Neural cell (in vitro differentiated cells): Measurements from ENCODE around the gene NFE2. TPM values are rescaled to one million over a fixed set of nuclear protein-coding genes. Genes with fewer than 3 reads are reported as not detected.

ENCODE experiments used
- H2AFZ ChIP-seq: fragments of 200-600, 300-800 bp; sonication (generic), shearing (Covaris generic); 2 replicates; pipeline ENCODE4 v1.6.0; 2014; ENCODE audit warnings: low read depth, mild to moderate bottlenecking, antibody characterized with exemption, low read length, moderate library complexity
- H3F3A ChIP-seq: fragments of 200-600 bp; shearing (Covaris generic); 2 replicates; pipeline ENCODE4 v1.6.1; 2016; ENCODE audit warnings: mild to moderate bottlenecking, moderate library complexity, mixed read lengths, antibody characterized with exemption, low read length; ENCODE audit not compliant: insufficient read depth, poor library complexity, severe bottlenecking
- H3K27ac ChIP-seq: fragments of 200-600, 300-800 bp; sonication (generic), shearing (Covaris generic); 2 replicates; pipeline ENCODE4 v1.5.1; 2014; ENCODE audit warnings: mild to moderate bottlenecking, low read length, moderate library complexity
- H3K27me3 ChIP-seq: fragments of 300-800, 200-600 bp; sonication (generic), shearing (Covaris generic); 2 replicates; pipeline ENCODE4 v1.6.0; 2014; ENCODE audit warnings: mild to moderate bottlenecking, low read depth, low read length, moderate library complexity; ENCODE audit not compliant: insufficient read depth
- H3K36me3 ChIP-seq: fragments of 300-800, 200-600 bp; sonication (generic), shearing (Covaris generic); 2 replicates; pipeline ENCODE4 v1.5.1; 2014; ENCODE audit warnings: mild to moderate bottlenecking, antibody characterized with exemption, low read length, moderate library complexity; ENCODE audit not compliant: insufficient read depth
- H3K4me2 ChIP-seq: fragments of 300-800, 200-600 bp; sonication (generic), shearing (Covaris generic); 2 replicates; pipeline ENCODE4 v1.6.0; 2014; ENCODE audit warnings: mild to moderate bottlenecking, low read length
- H3K4me3 ChIP-seq: fragments of 300-800, 200-600 bp; sonication (generic), shearing (Covaris generic); 2 replicates; pipeline ENCODE4 v1.5.1; 2014; ENCODE audit warnings: mild to moderate bottlenecking, low read length, moderate library complexity
- H3K79me2 ChIP-seq: fragments of 200-600 bp; shearing (Covaris generic); replicated peaks from 2 replicates; pipeline ENCODE4 v1.6.0; 2014; ENCODE audit warnings: mild to moderate bottlenecking, low read length, moderate library complexity; ENCODE audit not compliant: insufficient read depth
- H3K9ac ChIP-seq: fragments of 300-800, 200-600 bp; sonication (generic), shearing (Covaris generic); 2 replicates; pipeline ENCODE4 v1.6.1; 2016; ENCODE audit warnings: mild to moderate bottlenecking, low read length, mixed read lengths
- H3K9me2 ChIP-seq: fragments of 200-600 bp; shearing (Covaris generic); 2 replicates; pipeline ENCODE4 v1.6.1; 2016; ENCODE audit warnings: mild to moderate bottlenecking, low read length, mixed read lengths; ENCODE audit not compliant: insufficient read depth
- H3K9me3 ChIP-seq: fragments of 200-600, 300-800 bp; sonication (generic), shearing (Covaris generic); 2 replicates; pipeline ENCODE4 v1.6.1; 2016; ENCODE audit warnings: mild to moderate bottlenecking, mixed run types, low read length, moderate library complexity, mixed read lengths
- H4K20me1 ChIP-seq: fragments of 200-600 bp; shearing (Covaris generic); 2 replicates; pipeline ENCODE4 v1.6.1; 2016; ENCODE audit warnings: mild to moderate bottlenecking, mixed run types; ENCODE audit not compliant: insufficient read depth
- EP300 ChIP-seq: fragments of 450-650 bp; conservative IDR thresholded peaks from 2 replicates; pipeline ENCODE4 v1.6.1; 2014; ENCODE audit warnings: antibody characterized with exemption, mild to moderate bottlenecking, moderate library complexity; ENCODE audit not compliant: poor library complexity, severe bottlenecking
- EZH2 ChIP-seq: fragments of 200-600, 300-800 bp; shearing (Covaris generic), sonication (generic); IDR thresholded peaks from 2 replicates; pipeline ENCODE4 v1.6.1; 2014; ENCODE audit warnings: antibody characterized with exemption, low read length, borderline replicate concordance, mild to moderate bottlenecking; ENCODE audit not compliant: insufficient read depth, poor library complexity, severe bottlenecking
- MXI1 ChIP-seq: fragments of 450-650 bp; conservative IDR thresholded peaks from 2 replicates; pipeline ENCODE4 v1.6.1; 2014; ENCODE audit warnings: antibody characterized with exemption, mild to moderate bottlenecking; ENCODE audit not compliant: poor library complexity, severe bottlenecking
- POLR2AphosphoS5 ChIP-seq: IDR thresholded peaks from 2 replicates; pipeline ENCODE4 v1.6.1; 2012
- RAD21 ChIP-seq: fragments of 450-650 bp; conservative IDR thresholded peaks from 2 replicates; pipeline ENCODE4 v1.6.1; 2014; ENCODE audit warnings: antibody characterized with exemption, mild to moderate bottlenecking, moderate library complexity
- SMC3 ChIP-seq: fragments of 450-650 bp; conservative IDR thresholded peaks from 2 replicates; pipeline ENCODE4 v1.6.1; 2014; ENCODE audit warnings: antibody characterized with exemption, mild to moderate bottlenecking, moderate library complexity; ENCODE audit not compliant: poor library complexity
- TAF1 ChIP-seq: IDR thresholded peaks from 2 replicates; pipeline ENCODE4 v1.6.1; 2012; ENCODE audit warnings: low read depth
- polyA plus RNA-seq: library from polyadenylated mRNA; depleted of rRNA; stranded (reverse); fragments of >200 nt; gene quantifications from 2 replicates; pipeline ENCODE4 v1.2.3, GENCODE V29; 2014
- TF ChIP-seq, protein P1 (sequence below): fragments of 450-650 bp; IDR thresholded peaks from 2 replicates; pipeline ENCODE4 v1.5.1; 2014; ENCODE audit warnings: antibody characterized with exemption, mild to moderate bottlenecking, moderate library complexity; ENCODE audit not compliant: poor library complexity, severe bottlenecking
- TF ChIP-seq, protein P2 (sequence below): IDR thresholded peaks from 2 replicates; pipeline ENCODE4 v1.6.1; 2012; ENCODE audit warnings: borderline replicate concordance

Gene NFE2
- polyA plus RNA-seq, 1 donor from 2014 or later, result not detected

DNA sequence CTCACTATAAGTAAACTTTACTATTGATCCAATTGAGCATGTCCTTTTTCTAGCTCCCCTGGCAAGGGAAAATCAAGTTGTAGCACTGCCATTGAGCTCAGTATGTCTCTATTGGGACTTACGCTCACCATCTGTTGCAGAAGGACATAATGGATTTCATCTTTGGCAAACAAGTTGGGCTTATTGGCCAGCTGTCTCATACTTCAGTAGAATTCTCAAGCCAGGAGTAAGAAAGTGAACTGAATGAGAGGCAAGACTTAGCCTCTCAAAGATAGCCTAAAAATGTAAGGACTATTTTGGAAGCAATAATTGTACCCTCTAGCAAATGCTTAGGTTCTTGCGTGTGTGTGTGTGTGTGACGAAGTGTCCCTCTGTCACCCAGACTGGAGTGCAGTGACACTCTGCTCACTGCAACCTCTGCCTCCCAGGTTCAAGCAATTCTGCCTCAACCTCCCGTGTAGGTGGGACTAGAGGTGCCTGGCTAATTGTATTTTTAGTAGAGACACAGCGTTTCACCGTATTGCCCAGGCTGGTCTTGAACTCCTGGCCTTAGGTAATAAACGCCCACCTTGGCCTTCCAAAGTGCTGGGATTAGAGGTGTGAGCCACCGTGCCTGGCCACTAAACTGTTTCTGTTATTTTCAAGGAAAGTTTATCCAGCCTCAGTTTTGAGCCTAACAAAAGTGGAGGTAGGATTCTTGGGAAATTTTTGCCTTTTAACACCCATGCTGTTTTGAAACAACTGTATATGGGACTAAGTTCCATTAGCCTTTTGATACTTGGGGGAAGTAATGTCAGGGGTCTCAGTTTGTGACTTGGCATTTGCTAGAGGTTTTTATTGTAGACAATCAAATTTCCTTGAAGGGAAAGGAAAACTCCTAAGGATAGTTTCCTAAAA, 13.3 kb downstream of the NFE2 start:
- H3K9me2 ChIP-seq, result no peaks in the 10 kb centered on the region
- peaks cover 27% of the 10 kb centered on the region for H4K20me1 ChIP-seq
- no peaks in the 10 kb centered on the region for H3K9me3 ChIP-seq
- H3K4me3 ChIP-seq, result no peak overlapping the region
- H2AFZ ChIP-seq, result no peak overlapping the region
- H3K27me3 ChIP-seq, result no peaks in the 10 kb centered on the region
- H3K79me2 ChIP-seq, result peaks cover 19% of the 10 kb centered on the region
- no peak overlapping the region for H3K9ac ChIP-seq
- TF ChIP-seq EP300, result no peak
- no peak for TF ChIP-seq TAF1
- TF ChIP-seq POLR2AphosphoS5, result no peak
- TF ChIP-seq, protein P1, sequence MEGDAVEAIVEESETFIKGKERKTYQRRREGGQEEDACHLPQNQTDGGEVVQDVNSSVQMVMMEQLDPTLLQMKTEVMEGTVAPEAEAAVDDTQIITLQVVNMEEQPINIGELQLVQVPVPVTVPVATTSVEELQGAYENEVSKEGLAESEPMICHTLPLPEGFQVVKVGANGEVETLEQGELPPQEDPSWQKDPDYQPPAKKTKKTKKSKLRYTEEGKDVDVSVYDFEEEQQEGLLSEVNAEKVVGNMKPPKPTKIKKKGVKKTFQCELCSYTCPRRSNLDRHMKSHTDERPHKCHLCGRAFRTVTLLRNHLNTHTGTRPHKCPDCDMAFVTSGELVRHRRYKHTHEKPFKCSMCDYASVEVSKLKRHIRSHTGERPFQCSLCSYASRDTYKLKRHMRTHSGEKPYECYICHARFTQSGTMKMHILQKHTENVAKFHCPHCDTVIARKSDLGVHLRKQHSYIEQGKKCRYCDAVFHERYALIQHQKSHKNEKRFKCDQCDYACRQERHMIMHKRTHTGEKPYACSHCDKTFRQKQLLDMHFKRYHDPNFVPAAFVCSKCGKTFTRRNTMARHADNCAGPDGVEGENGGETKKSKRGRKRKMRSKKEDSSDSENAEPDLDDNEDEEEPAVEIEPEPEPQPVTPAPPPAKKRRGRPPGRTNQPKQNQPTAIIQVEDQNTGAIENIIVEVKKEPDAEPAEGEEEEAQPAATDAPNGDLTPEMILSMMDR, result no peak
- TF ChIP-seq RAD21, result no peak
- TF ChIP-seq, protein P2, sequence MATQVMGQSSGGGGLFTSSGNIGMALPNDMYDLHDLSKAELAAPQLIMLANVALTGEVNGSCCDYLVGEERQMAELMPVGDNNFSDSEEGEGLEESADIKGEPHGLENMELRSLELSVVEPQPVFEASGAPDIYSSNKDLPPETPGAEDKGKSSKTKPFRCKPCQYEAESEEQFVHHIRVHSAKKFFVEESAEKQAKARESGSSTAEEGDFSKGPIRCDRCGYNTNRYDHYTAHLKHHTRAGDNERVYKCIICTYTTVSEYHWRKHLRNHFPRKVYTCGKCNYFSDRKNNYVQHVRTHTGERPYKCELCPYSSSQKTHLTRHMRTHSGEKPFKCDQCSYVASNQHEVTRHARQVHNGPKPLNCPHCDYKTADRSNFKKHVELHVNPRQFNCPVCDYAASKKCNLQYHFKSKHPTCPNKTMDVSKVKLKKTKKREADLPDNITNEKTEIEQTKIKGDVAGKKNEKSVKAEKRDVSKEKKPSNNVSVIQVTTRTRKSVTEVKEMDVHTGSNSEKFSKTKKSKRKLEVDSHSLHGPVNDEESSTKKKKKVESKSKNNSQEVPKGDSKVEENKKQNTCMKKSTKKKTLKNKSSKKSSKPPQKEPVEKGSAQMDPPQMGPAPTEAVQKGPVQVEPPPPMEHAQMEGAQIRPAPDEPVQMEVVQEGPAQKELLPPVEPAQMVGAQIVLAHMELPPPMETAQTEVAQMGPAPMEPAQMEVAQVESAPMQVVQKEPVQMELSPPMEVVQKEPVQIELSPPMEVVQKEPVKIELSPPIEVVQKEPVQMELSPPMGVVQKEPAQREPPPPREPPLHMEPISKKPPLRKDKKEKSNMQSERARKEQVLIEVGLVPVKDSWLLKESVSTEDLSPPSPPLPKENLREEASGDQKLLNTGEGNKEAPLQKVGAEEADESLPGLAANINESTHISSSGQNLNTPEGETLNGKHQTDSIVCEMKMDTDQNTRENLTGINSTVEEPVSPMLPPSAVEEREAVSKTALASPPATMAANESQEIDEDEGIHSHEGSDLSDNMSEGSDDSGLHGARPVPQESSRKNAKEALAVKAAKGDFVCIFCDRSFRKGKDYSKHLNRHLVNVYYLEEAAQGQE, result no peak
- no peak for TF ChIP-seq EZH2
- TF ChIP-seq MXI1, result no peak
- TF ChIP-seq SMC3, result no peak
- H3K27ac ChIP-seq, result no peak overlapping the region
- peaks cover 18% of the 10 kb centered on the region for H3K36me3 ChIP-seq
- no peaks in the 10 kb centered on the region for H3F3A ChIP-seq
- H3K4me2 ChIP-seq, result no peak overlapping the region

DNA sequence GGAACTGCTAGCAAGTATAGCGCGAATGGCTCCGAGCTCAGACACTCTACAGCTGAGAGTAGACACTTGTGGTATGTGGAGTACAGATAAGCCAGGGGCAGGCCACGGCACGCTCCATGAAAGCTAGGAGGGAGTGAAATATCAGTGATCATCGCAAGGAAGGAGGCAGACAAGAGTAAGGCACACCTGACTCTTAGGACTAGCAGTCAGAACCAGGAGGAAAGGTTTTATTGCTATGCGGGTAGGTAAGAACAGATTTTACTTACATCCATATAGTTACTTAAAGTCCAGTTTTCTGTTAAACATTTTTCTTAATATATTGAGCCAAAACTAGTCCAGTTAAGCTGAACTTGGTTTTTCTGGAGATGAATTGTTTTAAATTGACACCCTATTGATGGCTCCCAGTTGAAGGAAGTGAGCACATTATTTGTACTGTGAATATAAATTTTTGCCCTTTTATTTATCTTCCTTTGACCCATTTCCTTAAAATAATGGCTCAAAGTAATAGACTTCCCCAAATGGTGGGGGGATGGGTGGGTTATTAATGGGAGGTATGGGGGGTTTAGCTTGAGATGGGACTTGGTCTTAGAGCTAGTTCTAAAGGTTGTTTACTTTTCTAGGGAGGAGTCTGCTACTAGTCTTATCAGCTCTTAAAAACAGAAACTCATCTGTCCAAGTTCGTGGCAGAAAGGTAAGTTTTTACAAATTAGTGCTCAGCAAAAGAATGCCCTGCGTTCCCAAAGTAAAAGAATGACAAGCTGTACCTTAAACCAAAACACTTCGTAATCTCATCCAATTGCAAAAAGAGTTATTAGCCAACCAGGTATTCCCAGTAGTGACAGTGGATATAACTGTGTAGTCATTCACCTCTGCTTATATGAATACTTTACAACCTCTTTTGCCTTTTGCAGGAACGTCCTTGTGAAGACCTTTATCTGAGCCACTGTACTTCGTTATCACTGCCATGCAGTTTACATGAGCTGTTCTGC, 14.5 kb downstream of the NFE2 start:
- peaks cover 30% of the 10 kb centered on the region for H3K79me2 ChIP-seq
- TF ChIP-seq, protein P2, result no peak
- TF ChIP-seq SMC3, result no peak
- TF ChIP-seq EP300, result no peak
- H3K27ac ChIP-seq, result no peak overlapping the region
- H3K36me3 ChIP-seq, result peaks cover 18% of the 10 kb centered on the region
- H3K27me3 ChIP-seq, result no peaks in the 10 kb centered on the region
- peaks cover 27% of the 10 kb centered on the region for H4K20me1 ChIP-seq
- H3F3A ChIP-seq, result no peaks in the 10 kb centered on the region
- peak overlapping the region; percentile 74 for H3K4me3 ChIP-seq
- no peak overlapping the region for H2AFZ ChIP-seq
- peak overlapping the region; percentile 29 for H3K9ac ChIP-seq
- no peak overlapping the region for H3K4me2 ChIP-seq
- no peaks in the 10 kb centered on the region for H3K9me2 ChIP-seq
- no peaks in the 10 kb centered on the region for H3K9me3 ChIP-seq
